GM18867 (cell line): ENCODE data around the gene OMD.

Experiments used
- ATAC-seq: cut with Tn5 transposase; IDR thresholded peaks from one replicate; pipeline ENCODE4 v1.9.1; 2021; ENCODE audit warnings: mild to moderate bottlenecking, moderate library complexity; ENCODE audit not compliant: unreplicated experiment

The OMD gene, protein sequence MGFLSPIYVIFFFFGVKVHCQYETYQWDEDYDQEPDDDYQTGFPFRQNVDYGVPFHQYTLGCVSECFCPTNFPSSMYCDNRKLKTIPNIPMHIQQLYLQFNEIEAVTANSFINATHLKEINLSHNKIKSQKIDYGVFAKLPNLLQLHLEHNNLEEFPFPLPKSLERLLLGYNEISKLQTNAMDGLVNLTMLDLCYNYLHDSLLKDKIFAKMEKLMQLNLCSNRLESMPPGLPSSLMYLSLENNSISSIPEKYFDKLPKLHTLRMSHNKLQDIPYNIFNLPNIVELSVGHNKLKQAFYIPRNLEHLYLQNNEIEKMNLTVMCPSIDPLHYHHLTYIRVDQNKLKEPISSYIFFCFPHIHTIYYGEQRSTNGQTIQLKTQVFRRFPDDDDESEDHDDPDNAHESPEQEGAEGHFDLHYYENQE

DNA sequence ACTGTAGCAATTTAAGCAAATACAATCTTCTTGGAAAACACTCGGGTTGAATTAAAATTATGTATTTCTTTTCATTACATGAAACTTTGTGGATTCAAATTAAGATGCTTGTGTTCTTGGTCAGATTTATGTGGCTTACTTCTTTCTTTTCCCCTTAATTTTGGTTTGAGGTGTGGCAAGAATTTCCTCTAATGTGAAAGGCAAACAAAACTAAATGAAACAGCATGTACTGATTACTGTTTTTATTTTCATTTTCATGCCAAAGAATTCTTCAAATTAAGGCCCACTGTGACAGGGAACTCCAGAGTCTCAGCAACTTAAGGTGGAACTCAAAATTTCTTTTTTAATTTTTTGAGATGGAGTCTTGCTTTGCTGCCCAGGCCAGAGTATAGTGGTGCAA lies at the start of gene OMD:
Gene OMD, minus strand, starts transcription at position 132 of the 400 bp plus-strand sequence. CDS start 6,913 bp downstream, outside the sequence.
- ATAC-seq = no peak

DNA sequence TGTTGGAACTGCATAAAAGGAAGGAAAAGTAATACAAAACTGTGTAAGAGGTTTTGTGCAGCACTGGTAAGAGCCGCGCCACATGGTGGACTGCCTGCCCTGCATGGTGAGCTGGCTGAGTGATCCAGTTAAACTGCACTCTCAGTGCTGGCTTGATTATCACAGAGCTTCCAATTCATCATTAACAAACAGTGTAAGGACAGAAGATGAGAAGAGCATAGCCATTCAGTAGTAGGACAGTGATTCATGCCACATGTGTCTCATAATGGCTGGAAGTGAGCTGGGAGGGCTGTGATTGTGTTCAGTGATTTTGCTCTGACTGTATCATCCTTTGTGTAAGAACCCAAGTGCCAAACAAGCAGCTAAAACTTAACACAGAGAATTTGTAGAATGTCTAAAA lies 43.9 kb upstream of the OMD start:
- no peak for ATAC-seq

DNA sequence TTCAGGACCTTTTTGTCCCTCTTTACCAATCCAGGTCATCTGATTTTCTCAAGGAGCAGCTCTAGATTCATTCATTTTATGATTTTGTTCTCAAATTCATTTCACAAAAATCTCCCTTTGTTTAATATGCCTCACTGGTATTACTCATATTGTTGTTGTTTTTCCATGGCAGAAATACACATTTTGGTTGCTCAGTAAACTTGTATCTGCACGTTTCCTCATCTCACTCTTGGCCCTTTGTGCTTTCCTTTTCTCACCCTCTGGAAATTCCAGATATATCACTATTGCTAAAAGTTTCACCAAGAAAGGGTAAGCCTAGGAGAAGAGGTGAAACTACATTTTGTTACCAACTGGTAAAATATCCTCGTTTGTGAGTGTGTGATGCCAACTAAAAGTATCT lies 43.2 kb upstream of the OMD start:
- no peak for ATAC-seq

DNA sequence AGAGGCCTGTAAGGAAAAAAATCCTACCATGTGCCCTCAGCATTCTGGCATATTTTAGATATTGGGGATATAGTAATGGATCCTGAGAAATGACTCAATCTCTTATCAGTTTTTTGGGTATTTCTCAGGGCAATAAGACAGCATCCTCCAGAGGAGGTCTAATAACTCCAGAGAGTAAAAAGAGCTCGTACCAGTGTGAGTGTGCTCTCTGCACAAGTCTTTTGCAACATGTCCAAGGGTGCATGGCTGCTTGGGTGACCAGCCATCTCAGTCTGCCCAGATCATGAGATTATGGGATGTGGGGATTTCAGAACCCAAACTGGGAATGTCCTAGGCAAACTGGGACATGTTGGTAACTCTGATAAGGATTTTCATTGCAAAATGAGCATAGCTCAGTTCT lies 42.8 kb upstream of the OMD start:
- ATAC-seq = no peak

DNA sequence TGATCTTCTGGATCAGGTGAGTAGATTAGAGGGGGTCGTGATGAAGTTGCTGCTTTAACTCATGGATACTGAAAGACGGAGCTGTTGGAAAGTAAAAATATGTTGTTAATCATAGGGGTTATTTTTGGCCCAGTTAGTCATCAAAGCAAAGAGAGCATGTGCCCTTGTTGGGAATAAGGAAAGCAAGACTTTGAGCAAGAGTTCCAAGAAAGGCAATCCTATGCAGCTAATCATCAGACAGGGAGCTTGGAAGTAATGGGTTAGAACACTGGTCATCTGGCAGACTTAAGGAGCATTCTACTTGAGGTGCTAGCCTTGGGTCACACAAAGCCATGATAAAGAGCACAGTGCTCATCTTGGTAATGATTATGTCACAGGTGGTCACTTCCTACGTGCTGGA lies 39.7 kb upstream of the OMD start:
- no peak for ATAC-seq

DNA sequence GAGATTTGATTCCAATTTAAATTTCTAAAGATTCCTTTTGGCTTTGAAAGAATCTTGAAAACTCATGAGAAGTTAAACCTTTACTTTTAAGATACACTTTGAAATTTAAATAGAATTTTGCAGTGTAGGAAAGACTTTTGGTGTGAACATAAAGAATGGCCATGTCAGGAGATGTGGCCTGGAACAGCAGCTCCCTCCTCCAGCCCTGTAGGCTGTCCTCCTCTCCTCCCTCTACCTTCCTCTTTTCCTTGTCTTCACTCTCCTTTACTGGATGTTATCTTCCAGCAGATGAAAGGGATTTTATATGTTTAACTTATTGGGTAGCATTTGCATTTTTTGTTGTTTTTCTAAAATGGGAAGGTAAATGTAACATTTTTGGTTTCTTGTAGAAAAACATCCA lies 39.1 kb upstream of the OMD start:
- ATAC-seq = no peak

DNA sequence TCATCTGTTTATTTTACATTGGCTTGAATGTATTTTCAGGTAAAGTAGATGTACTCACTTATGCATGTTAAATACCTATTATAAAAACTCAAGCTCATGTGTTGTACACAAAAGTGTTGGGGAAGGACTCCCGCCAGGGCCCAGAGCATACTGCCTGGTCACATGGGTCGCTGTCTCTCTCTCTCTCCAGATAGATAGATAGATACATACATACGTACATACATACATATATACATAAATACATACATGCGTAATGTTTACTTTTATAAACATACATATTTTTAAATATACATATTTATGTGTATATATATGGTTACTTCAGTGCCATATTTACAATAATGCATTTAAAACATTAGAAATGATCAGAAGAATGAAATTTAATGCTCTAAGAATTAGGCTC lies 33.3 kb upstream of the OMD start:
- no peak for ATAC-seq

DNA sequence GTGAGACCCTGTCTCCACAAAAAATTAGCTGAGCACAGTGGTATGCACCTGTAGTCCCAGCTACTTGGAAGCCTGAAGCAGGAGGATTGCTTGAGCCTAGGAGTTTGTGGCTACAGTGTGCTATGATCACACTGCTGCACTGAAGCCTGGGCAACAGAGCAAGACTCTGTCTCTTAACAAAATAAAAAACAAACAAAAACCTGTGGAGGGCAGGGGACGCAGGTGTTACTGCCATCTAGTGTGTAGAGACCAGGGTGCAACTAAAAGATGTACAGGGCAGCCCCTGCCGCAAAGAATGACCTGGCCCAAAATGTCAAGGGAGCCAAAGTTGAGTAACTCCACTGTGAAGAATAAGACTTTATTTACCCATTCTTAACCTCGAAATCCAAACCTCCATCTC lies 30.9 kb upstream of the OMD start:
- ATAC-seq = no peak

DNA sequence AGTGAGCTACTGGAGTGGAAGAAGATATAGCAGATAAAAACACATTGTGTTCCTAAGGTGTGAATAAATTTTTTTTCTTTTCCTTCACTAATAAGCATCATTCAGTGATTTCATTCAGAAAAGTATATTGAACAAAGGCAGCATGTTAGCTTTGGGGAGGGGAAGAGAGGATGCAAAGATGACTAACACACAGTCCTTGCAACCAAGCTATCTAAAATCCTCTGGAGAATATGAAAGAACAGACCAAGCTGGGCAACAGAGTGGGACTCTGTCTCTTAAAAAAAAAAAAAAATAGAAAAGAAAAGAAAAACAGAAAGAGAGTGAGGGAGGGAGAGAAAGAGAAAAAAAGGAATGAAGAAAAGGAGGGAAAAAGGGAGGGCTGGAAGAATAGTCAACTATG lies 22.3 kb upstream of the OMD start:
- no peak for ATAC-seq

DNA sequence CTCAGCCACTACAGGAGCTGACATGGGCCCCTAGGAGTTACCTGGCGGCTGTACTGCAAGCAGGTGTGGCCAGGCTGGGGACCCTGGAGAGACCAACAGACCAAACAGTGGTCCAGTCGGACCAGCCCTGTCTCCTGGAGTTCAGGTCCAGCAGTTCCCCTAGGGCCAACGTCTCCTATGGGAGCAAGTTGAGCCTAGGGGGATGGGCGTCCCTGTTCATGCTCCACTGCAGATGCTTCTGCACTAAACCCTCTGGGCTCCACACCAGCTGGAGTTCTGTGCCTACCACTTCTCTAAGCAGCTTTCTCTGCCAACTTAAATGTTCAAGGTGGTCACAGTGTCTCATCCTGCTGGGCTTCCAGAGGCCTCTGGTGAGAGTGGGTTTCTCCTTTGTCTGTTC lies 20.6 kb upstream of the OMD start:
- no peak for ATAC-seq

DNA sequence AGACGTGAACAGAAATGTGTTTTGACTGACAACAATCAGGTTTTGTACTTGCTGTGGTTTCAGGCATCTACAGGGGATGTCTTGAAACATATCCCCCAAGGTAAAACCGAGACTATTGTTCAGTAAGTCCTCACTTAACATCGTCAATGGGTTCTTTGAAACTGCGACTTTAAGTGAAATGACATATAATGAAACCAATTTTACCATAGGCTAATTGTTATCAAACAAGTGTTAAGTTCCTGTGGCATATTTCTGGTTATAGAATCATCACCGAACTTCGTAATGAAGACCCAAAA lies 16.4 kb upstream of the OMD start:
- no peak for ATAC-seq

DNA sequence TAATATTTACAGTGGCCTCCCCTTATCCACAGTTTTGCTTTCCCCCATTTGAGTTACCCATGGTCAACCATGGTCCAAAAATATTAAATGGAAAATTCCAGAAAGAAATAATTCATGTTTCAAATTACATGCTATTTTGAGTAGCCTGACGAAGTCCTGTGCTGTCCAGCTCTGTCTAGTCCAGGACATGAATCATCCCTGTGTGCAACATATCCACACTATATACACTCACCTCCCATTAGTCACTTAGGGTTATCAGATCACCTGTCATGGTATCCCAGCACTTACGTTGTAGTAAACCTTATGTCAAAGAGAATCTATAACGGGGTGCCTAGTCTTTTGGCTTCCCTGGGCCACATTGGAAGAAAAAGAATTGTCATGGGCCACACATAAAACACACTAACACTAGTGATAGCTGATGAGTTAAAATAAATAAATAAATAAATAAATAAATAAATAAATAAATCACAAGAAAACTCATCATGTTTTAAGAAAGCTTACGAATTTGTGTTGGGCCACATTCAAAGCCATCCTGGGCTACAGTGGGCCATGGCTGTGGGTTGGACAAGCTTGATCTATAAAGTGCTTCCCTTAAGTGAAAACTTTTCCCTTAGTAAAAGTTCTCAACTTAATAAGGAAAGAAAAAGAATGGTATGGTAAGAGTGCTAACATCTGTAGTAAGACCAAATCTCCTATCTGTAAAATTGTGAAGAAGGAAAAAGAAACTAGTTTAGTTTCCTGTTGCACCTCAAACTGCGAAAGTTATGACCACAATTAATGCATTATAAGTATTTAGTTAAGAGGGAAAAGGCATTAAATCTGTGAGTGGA lies 15.9 kb upstream of the OMD start:
- no peak for ATAC-seq

DNA sequence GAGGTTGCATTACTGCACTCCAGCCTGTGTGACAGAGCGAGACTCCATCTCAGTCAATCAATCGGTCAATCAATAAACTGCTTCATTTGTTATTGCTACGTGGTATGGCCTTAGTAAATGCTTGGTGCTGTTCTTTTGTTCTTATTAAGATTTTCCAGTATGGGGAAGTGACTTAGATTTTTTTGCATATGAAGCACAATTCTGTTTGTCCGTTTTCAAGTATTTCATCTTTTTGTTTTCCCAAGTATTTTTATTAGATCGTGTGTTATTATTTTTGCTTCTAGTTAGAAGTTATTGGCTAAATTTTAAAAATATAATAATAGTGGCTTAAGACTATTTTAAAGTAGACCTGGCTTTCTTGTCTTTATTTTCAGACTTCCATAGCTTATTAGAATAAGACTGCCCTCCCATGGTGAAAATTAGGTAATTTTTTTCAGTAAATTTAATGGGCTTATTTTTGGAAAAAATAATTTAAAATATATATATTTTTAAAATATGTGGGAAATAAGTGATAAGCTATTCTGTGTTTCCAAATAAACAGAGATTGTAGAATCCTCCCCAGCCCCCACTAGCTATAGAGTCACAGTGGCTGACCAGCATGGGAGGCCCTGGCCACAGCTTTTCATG lies 14.7 kb upstream of the OMD start:
- ATAC-seq = no peak

DNA sequence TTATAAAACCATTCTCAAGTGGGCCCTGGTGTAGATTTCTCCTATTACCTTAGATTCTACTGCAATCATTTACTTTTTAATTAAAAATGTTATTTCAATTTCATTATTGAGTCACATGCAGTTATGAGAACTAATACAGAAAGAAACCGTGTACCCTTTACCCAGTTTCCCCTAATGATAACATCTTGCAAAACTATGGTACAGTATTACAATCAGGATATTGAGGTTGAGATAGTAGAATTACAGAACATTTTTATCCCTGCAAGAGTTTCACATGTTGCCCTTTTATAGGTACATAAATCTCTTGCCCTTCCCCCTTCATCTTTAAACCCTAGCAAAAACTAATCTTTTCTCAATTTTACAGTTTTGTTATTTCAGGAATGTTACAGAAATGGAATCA lies 11.0 kb upstream of the OMD start:
- ATAC-seq = no peak

DNA sequence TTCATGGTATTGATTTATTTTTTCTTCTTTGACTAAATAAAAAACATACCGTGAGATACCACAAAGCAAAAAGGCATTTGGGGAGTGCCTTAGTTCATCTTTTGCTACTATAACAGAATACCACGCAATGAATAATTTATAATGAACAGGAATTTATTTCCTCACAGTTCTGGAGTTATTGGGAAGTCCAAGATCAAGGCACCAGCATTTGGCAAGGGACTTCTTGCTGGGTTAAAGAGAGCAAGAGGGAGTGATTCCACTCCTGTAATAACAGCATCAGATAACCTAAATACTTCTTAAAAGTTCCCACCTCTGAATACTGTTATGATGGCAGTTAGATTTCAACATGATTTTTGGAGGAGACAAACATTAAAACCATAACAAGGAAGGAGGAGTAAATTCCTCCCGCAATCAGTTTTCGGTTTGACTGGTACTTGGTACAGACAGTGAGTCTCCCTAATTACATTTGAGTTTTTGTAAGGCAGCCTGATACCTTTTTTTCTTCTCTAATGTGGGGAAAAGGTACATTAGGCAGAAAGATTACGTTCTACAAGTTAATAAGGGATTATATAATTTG lies 8.8 kb upstream of the OMD start:
- no peak for ATAC-seq

DNA sequence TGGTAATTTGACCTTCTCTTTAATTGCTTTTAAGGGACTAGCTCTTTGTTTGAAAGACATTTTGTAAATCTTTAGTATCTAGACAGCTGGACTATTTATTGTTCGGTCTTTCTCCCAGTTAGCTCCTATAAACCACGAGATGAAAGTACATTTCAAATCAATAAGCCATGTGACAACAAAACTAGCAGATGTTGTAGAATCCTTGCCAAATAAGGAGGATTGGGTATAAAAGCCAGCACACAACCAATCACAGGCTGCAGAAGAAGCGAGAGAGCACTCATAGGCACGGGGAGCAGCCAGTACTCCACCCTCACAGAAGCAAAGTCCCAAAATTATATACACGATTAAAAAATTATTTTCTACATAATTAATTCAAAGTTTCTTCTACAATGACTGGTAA lies 8.1 kb upstream of the OMD start:
- no peak for ATAC-seq

DNA sequence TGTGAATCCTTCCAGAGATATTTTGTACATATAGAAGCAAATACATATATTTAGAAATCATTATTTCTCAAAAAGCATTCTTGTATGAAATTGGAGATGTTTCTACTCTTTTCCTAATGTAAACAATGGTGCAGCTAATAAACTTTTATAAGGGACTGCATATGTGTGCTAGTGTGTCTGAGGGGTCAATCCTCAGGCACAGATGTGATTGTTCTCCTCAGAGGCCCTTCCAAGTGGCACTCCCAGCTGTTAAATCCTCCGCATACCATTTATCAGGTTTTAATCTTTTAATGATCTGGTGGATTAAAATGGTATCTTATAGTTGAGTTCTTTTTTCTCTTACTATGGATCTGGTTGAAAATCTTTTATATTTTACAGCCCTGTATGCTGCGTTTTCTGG lies 5.6 kb upstream of the OMD start:
- ATAC-seq = no peak

DNA sequence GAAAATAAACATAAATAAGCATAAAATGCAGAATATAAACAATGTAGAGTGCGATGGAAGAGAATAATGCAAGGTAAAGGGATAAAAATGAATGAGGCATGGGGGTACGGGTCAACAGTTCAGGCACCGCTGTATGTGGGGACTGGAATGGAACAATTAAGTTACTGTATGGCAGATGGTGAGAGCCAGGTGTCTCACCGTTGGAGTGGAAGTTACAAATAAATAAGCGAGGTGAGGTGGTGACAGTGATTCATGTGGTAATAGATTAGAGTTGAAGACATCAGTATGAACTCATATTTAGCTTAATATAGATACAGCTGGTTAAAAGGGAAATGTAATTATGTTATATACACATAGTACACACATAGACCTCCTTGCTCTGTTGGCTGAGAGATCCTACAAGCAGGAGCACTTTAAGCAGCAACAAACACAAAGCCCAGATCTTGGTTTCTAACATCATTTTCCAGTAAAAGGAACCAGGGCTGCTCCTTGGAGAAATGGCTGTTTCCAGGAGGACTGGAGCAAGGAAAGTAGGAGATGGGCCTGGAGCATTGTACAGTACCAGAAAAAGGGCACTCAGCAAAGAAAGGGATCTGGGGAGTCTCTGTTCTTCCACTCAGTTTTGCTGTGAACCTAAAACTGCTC lies 2.4 kb upstream of the OMD start:
- no peak for ATAC-seq

DNA sequence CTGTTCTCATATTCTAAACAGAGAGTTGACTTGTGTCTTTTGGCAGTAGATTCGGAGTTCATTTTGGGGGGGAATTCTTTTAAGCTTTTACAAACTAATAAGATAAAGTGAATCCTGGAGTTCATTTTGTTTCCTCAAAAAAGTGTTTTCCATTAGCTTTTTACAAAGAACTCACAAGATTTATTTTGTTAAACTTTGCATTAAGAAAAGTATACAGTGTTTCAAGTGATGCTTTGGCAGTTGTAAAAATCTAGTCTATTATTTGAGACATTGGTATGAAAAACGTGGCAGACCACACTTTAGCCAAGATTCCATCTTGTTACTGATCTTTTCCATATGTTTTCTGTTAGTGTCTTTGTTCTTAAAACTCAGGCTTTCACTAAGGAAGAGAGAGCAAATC lies 1.2 kb upstream of the OMD start:
- no peak for ATAC-seq

DNA sequence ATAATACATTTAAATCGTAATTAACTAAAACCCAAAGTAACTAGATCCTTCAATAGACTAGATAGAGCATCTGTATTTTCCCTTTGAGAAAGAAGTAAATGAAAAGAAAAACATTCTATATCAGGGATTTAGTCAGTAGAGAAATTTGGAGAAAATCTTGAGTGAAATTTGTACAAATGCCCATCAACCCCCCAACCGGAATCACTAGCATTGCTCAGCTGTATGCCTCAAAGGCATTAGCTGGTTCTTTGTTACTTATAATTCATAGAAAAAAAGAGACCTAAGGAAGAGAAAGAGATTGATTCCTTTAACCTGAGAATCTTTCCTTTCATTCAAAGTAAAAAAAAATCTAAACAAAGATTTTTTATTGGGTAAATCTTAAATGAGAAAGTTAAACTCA lies 659 bp downstream of the OMD start:
- no peak for ATAC-seq

DNA sequence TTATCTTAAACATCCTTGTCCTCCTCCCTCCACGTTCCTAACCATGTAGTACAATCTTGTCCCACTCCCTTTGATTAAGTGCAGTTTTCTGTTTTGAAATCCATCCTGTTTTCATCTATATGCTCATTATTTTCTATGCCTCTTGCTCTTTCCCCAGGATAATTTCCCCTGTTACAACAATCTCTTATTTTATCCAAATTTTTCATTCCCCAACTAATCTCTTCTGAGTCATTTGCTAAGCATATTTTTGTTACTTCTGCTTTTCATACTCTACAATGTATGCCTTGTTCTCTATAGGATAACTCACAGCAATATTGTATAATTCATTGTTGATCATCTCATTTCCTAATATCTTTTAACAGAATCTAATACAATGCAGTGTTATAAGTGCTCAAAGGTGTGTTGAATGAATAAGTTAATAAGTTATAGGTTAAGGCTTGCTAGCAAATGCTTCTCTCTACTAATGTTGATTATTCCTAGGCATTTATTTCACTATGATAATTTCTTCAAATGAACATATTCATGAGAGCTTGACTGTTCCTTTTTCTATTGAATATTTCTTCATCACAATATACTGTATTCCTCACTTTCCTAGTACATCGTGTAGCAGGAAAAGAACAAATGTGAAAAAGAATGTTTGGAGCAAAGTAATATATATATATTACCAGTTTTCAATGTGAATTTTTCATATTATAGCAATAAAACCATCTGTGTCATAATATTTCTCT lies 1.5 kb downstream of the OMD start:
- ATAC-seq = no peak
